DND-41 (cell line): ENCODE data around the gene OSM.
"Not testable (repeated sequence)": the region's sequence is repeated elsewhere in the genome, so short reads cannot be mapped to it uniquely, and the experiment has no call there.

Experiments
- ATAC-seq: fragments of 200-7000 bp; cut with Tn5 transposase; 3 replicates; pipeline ENCODE4 v1.9.1; 2021; ENCODE audit warnings: low read depth; ENCODE audit not compliant: insufficient read depth
- DNase-seq: peaks from one replicate; pipeline ENCODE4 v3.0.0-alpha.2; 2020
- H2AFZ ChIP-seq: 2 replicates; pipeline ENCODE4 v1.6.0; 2012; ENCODE audit warnings: low read depth, low read length
- H3K27ac ChIP-seq: 2 replicates; pipeline ENCODE4 v1.5.1; 2012; ENCODE audit warnings: low read length, inconsistent platforms
- H3K27me3 ChIP-seq: fragments of 200-600 bp; sonication (generic); 2 replicates; pipeline ENCODE4 v1.6.0; 2012; ENCODE audit warnings: low read length, mild to moderate bottlenecking, inconsistent platforms; ENCODE audit not compliant: insufficient read depth, poor library complexity
- H3K36me3 ChIP-seq: 2 replicates; pipeline ENCODE4 v1.5.1; 2012; ENCODE audit warnings: low read length, inconsistent platforms; ENCODE audit not compliant: insufficient read depth
- H3K4me1 ChIP-seq: 2 replicates; pipeline ENCODE4 v1.5.1; 2012; ENCODE audit warnings: mild to moderate bottlenecking, low read length; ENCODE audit not compliant: insufficient read depth
- H3K4me2 ChIP-seq: 2 replicates; pipeline ENCODE4 v1.6.0; 2012; ENCODE audit warnings: mild to moderate bottlenecking, moderate library complexity, low read length, inconsistent platforms; ENCODE audit not compliant: insufficient read depth
- H3K4me3 ChIP-seq, 2 experiments: fragments of 200-600 bp in 1 of 2; shearing (Covaris generic) in 1 of 2; 2 replicates each; pipeline ENCODE4 v1.5.1; 2012 to 2016; ENCODE audit warnings: inconsistent platforms in 2 of 2, low read length in 2 of 2, mild to moderate bottlenecking in 2 of 2, low read depth in 1 of 2, moderate library complexity in 1 of 2
- H3K79me2 ChIP-seq: 2 replicates; pipeline ENCODE4 v1.6.0; 2012; ENCODE audit warnings: low read length, inconsistent platforms; ENCODE audit not compliant: insufficient read depth
- H3K9ac ChIP-seq: 2 replicates; pipeline ENCODE4 v1.6.0; 2012; ENCODE audit warnings: low read depth, mild to moderate bottlenecking, inconsistent platforms, low read length, moderate library complexity
- H3K9me3 ChIP-seq: 2 replicates; pipeline ENCODE4 v1.5.1; 2012; ENCODE audit warnings: low read length, moderate library complexity, mild to moderate bottlenecking, inconsistent platforms; ENCODE audit not compliant: insufficient read depth, severe bottlenecking
- H4K20me1 ChIP-seq: 2 replicates; pipeline ENCODE4 v1.6.0; 2012; ENCODE audit warnings: low read length; ENCODE audit not compliant: insufficient read depth
- EZH2 ChIP-seq: IDR thresholded peaks from 3 replicates; pipeline ENCODE4 v1.6.1; 2012; ENCODE audit warnings: borderline replicate concordance, low read depth, mild to moderate bottlenecking, moderate library complexity, low read length, inconsistent platforms; ENCODE audit not compliant: severe bottlenecking
- TF ChIP-seq, protein P1 (sequence below): IDR thresholded peaks from 2 replicates; pipeline ENCODE4 v1.5.1; 2012; ENCODE audit warnings: borderline replicate concordance, low read length, moderate library complexity, mild to moderate bottlenecking; ENCODE audit not compliant: poor library complexity, severe bottlenecking; ENCODE audit errors: extremely low read depth

The OSM gene

GRCh38 chr22:30234786-30235470 lies 31.7 kb downstream of the OSM start:
- Histone ChIP-seq H2AFZ (no peak overlapping the region), H3K9ac (no peak overlapping the region), H3K4me1 (peaks cover 8% of the 10 kb centered on the region), H3K36me3 (no peaks in the 10 kb centered on the region), H3K9me3 (no peaks in the 10 kb centered on the region), H4K20me1 (no peaks in the 10 kb centered on the region), H3K27ac (no peak overlapping the region), H3K4me3 (no peak overlapping the region), H3K27me3 (no peaks in the 10 kb centered on the region), H3K79me2 (no peaks in the 10 kb centered on the region), H3K4me2 (no peak overlapping the region)
- TF ChIP-seq, protein P1, sequence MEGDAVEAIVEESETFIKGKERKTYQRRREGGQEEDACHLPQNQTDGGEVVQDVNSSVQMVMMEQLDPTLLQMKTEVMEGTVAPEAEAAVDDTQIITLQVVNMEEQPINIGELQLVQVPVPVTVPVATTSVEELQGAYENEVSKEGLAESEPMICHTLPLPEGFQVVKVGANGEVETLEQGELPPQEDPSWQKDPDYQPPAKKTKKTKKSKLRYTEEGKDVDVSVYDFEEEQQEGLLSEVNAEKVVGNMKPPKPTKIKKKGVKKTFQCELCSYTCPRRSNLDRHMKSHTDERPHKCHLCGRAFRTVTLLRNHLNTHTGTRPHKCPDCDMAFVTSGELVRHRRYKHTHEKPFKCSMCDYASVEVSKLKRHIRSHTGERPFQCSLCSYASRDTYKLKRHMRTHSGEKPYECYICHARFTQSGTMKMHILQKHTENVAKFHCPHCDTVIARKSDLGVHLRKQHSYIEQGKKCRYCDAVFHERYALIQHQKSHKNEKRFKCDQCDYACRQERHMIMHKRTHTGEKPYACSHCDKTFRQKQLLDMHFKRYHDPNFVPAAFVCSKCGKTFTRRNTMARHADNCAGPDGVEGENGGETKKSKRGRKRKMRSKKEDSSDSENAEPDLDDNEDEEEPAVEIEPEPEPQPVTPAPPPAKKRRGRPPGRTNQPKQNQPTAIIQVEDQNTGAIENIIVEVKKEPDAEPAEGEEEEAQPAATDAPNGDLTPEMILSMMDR: no peak
- no peak for TF ChIP-seq EZH2
- DNase-seq: no peak
- no peak for ATAC-seq

GRCh38 chr22:30234325-30234724 lies 32.3 kb downstream of the OSM start:
- H3K4me2 ChIP-seq, H3K9ac ChIP-seq, H3K4me1 ChIP-seq, H3K27me3 ChIP-seq, ATAC-seq, H3K79me2 ChIP-seq, H4K20me1 ChIP-seq, H3K9me3 ChIP-seq, H3K4me3 ChIP-seq, H3K27ac ChIP-seq, DNase-seq, H3K36me3 ChIP-seq, H2AFZ ChIP-seq: not testable (repeated sequence)

DNA sequence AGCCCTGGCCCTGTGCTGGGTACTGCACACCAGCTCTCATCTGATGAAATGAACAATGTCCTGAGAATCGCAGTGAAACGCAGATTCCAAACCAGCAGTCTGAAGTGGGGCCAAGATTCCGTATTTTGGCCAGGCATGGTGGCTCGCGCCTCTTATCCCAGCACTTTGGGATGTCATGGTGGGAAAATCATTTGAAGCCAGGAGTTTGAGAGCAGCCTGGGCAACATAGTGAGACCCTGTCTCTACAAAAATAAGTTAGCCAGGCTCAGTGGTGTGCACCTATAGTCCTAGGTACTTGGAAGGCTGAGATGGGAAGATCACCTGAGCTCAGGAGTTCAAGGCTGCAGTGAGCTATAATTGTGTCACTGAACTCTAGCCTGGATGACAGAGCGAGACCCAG lies 33.1 kb downstream of the OSM start:
- Histone ChIP-seq H3K4me1 (peaks cover 8% of the 10 kb centered on the region), H2AFZ (no peak overlapping the region), H3K27me3 (no peaks in the 10 kb centered on the region), H3K36me3 (no peaks in the 10 kb centered on the region), H3K27ac (no peak overlapping the region), H3K9ac (no peak overlapping the region), H4K20me1 (no peaks in the 10 kb centered on the region), H3K9me3 (no peaks in the 10 kb centered on the region), H3K4me2 (no peak overlapping the region), H3K4me3 (no peak overlapping the region), H3K79me2 (no peaks in the 10 kb centered on the region)
- DNase-seq (no peak), ATAC-seq (no peak)
- TF ChIP-seq EZH2: no peak
- TF ChIP-seq, protein P1: no peak

GRCh38 chr22:30232716-30233218 lies 33.9 kb downstream of the OSM start:
- ATAC-seq (no peak), DNase-seq (no peak)
- Histone ChIP-seq H2AFZ (no peak overlapping the region), H3K4me3 (no peak overlapping the region), H3K27me3 (no peaks in the 10 kb centered on the region), H3K36me3 (no peaks in the 10 kb centered on the region), H3K79me2 (no peaks in the 10 kb centered on the region), H3K9ac (no peak overlapping the region), H3K27ac (no peak overlapping the region), H3K4me1 (peaks cover 11% of the 10 kb centered on the region), H4K20me1 (no peaks in the 10 kb centered on the region), H3K4me2 (no peak overlapping the region), H3K9me3 (no peaks in the 10 kb centered on the region)
- TF ChIP-seq, protein P1: no peak
- TF ChIP-seq EZH2: no peak
